Pons (tissue), 1 donor: ENCODE measurements around the gene CLIP3.
A peak's percentile ranks its signal among the peaks of the same experiment; 100 is the strongest.
"Not testable (repeated sequence)": the region's sequence is repeated elsewhere in the genome, so short reads cannot be mapped to it uniquely, and the experiment has no call there.

Experiments
- DNase-seq: peaks from one replicate; pipeline ENCODE4 v3.0.0-alpha.2; 2016; ENCODE audit warnings: low spot score

The CLIP3 gene, protein sequence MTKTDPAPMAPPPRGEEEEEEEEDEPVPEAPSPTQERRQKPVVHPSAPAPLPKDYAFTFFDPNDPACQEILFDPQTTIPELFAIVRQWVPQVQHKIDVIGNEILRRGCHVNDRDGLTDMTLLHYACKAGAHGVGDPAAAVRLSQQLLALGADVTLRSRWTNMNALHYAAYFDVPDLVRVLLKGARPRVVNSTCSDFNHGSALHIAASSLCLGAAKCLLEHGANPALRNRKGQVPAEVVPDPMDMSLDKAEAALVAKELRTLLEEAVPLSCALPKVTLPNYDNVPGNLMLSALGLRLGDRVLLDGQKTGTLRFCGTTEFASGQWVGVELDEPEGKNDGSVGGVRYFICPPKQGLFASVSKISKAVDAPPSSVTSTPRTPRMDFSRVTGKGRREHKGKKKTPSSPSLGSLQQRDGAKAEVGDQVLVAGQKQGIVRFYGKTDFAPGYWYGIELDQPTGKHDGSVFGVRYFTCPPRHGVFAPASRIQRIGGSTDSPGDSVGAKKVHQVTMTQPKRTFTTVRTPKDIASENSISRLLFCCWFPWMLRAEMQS

DNA sequence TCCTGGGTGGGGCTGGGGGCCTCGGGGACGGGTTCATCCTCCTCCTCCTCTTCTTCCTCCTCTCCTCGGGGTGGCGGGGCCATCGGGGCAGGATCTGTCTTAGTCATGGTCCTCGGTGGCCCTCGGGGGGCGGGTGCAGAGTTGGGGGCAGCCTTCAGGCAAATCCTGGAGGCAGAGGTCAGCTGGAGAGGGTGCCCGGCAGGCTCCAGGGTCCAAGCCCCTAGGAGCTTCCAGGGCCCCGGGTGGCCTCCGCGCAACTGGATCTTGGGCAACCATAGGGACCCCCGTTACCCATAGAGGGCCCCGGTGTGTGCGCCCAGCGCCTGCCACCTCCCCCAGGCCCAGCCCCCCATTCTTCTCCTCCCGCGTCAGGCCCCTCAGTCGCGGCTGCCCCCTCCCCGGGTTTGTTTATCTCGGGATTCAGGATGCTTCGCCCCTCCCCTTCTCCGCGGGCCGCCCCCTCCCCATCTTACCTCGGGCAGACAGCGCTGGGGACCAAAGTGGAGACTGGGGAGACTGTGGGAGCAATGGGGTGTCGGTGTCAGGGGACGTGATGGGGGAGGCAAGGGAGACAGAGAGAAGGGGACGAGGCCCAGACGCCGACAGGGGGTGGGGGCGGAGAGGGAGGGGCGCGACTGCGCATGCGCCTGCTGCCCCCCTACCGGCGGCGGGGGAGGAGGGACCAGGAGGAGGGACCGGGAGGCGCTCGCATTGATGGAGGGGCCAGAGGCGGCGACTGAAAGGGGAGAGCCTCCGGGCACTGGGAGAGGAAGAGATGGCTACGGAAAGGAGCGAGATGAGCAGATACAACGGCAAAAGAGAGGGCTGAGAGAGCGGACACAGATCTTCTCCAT is at the start of gene CLIP3:
TSS of gene CLIP3 (minus strand) at position 623 of the 854 bp plus-strand sequence. CDS start at position 107, 516 bp downstream.
- DNase-seq = peak; percentile 71

DNA sequence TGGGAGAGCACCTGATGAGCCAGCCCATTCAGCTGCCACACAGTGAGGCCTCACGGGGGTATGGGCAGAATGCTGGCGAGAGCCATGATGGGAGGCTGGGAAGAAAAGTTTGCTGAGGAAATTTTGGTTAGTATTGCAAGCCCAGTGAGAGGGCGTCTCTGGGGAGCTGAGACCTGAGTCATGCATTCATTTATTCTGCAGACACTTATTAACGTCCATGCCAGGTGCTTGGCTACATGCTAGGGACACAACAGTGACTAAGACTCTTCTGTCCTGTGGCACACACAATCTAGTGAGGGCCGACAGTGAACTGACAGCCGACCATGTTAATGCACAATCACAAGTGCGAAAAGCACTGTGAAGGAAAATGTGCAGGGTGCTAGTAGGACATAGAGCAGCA is 49.2 kb upstream of the CLIP3 start:
- no peak for DNase-seq

DNA sequence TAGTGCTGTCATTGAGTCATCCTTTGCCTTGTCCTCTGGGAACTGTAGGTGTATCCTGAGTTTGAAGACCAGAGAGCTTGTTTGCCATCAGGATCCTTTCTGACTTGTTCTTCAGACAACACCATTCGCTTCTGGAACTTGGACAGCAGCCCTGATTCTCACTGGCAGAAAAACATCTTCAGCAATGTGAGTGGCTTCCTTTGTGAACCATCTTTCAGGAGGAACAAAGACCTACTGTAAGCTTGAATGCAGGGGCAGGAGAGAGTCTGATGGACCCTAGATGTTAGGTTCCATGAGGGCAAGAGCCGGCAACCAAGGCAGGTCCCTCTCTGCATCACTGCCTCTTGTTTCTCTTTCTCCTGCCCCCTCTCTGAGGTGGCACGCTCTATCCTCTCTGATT is 48.7 kb upstream of the CLIP3 start:
- peak; percentile 97 for DNase-seq

DNA sequence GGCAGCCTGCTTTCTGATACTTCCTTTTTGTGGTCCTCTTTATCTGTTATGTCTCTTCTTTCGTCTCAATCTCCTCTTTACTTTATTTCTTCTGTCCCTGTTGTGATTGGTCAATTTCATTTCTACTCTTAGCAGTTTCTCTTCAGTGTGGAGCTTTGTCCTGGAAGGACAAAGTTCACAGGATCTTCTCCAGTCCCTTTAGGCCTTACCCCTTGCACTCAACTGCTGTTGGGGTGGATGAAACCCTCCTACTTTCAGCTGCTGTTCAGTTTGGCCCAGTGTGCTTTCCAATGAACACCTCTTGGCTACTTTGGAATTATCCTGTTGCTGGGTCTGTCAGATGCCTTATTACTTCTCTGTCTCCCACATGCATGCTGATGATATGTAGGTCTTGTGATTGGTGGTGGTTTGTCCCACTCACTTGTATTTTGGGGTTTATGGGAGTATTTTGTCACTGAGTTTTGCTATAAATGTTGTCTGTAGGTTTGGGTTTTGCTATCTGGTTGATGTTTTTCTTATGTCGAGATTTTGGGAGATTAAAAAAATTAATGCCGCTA is 46.8 kb upstream of the CLIP3 start:
- DNase-seq = no peak

DNA sequence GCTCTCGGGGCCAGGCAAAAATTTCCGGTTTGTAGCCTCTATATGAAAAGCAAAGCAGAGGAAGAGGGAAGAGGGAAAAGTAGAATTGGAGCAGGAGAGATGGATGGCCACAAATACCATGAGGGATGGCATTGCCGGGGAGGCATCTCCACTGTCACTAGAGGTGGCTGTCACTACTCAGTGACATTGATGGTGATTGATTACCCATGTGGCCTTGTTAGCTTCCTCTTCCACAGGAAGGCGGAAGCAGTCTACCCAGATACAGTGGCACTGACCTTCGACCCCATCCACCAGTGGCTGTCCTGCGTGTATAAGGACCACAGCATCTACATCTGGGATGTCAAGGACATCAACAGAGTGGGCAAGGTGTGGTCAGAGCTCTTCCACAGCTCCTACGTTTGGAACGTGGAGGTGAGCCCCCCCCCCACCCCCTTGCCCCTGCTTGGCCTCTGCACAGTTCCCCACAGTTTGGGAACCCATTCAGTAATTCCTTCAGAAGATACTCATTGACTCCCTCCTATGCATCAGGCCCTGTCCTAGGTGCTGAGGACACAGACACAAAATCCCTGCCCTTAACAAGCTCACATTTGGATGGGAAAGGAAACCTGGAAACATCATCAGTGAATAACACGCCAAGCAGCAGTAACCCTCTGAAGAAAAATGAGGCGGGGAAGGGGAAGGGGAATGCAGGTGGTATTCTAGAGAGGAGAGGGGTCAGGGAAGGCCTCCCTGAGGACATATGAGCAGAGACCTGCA is 40.6 kb upstream of the CLIP3 start:
- DNase-seq = no peak

DNA sequence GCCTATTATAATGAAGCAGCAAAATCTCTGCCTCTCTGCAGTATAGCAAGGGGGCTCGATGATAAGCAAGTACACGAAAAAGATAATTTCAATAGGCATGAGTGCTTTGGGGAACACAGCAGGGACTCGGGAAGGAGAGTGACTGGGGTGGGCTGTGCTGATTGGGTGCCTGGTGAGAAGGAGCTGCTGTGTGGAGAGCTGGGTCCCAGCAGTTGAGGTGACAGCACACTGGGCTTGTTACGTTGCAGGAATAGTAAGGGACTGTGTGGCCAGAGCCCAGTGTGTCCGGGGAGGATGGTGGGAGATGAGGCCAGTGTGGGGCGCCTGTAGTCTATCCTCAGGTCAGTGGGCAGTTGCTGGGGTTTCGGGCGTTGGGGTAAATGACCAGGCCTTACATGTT is 39.4 kb upstream of the CLIP3 start:
- no peak for DNase-seq

DNA sequence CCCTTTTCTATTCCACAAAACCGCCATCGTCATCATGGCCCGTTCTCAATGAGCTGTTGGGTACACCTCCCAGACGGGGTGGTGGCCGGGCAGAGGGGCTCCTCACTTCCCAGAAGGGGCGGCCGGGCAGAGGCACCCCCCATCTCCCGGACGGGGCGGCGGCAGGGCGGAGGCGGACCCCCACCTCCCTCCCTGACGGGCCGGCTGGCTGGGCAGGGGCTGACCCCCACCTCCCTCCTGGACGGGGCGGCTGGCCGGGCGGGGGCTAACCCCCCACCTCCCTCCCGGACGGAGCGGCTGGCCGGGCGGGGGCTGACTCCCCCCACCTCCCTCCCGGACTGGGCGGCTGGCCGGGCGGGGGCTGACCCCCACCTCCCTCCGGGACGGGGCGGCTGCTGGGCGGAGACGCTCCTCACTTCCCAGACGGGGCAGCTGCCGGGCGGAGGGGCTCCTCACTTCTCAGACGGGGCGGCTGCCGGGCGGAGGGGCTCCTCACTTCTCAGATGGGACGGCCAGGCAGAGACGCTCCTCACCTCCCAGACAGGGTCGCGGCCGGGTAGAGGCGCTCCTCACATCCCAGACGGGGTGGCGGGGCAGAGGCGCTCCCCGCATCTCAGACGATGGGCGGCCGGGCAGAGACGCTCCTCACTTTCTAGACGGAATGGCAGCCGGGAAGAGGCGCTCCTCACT is 36.3 kb upstream of the CLIP3 start:
- DNase-seq = not testable (repeated sequence)

DNA sequence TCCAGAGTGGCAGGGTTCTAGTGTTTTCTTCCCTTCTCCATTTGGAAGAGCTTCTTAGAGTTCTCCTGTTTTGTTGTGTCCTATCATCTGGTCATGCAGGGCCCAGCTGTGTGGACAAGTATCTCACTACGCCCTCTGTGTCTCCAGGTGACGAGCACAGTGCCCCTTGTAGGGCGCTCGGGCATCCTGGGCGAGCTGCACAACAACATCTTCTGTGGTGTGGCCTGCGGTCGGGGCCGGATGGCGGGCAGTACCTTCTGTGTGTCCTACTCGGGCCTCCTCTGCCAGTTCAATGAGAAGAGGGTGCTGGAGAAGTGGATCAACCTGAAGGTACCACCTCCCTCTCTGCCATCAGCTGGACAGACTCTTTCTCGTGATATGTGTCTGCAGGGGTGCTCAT is 35.0 kb upstream of the CLIP3 start:
- DNase-seq = no peak

DNA sequence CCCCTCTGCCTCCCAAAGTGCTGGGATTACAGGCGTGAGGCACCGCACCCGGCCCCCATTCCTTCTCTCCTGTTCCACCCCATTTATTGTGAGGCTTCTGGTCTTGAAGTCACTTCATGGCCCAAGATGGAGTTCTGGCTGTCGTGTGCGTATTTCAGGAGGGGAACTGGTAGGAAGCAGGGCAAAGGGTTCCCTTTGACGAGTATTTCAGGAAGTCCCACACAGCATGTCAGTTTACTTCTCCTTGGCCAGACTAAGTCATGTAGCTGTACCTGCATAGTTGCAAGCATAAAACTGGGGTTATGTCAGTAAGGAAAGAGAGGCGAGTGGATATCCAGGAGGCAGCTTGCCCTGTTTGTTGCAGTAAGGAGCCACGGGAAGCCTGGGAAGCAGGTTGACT is 32.2 kb upstream of the CLIP3 start:
- no peak for DNase-seq

DNA sequence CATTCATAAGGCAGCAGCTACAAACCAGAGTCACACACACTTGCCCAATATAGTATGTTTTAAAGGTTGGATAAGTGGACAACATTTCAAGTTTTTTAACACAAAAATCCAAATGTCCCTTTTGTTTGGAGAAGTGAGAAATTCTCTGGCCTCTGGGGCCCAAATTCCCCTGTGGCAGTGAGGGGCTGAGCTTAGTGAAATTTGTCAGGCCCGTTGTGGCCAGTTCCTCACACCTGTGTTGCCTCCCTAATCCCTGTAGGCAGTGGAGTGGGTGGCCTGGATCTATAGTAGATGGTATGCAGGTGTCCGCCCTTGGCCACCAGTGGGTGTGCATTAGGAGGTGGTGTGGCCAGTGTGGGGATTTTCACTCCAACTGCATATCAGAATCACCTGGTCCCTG is 28.7 kb upstream of the CLIP3 start:
- DNase-seq = no peak

DNA sequence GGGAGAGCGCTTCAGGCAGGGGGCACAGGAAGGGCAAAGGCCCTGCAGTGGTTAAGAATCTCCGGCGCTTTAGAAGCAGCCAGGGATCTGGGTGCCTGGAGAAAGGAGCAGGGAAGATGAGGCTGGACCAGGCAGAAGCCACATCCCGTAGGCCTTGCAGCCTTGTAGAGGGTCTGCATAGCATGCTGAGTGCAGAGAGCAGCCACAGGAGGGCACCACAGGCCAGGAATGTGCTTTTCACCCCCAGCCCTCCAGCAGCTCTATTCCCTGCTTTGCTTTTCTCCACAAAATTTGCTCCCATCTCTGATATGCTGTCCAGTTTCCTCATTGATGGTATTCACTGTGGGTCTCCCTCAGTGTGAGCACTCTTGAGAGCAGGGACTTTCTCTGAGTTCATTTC is 27.8 kb upstream of the CLIP3 start:
- peak; percentile 82 for DNase-seq

DNA sequence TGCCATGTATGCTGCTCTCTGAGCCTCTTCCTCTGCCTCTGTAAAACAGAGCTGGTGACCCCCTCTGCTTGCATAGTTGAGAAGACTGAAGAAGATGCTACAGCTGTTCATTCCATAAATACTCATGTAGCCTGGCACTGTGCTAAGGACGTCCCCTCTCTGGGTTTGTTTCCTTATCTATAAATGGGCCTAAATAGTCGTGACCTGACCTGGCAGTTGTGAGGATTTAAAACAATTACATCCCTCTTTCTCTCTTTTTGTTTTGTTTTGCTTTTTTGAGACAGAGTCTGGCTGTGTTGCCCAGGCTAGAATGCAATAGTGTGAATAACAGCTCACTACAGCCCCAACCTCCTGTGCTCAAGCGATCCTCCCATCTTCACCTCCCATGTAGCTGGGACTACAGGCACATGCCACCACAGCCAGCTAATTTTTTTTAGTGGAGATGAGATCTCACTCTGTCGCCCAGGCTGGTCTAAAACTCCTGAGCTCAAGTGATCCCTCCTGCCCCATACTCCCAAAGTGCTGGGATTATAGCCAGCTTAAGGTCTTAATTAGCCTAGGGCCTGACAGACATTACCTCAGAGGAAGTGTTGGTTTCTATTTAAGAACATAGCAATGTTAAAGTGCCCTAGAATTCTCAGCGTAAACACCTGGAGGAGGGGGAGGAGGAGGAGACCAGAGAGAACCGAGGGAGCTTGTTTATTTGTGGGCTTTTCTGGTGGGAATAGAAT is 26.7 kb upstream of the CLIP3 start:
- DNase-seq = no peak

DNA sequence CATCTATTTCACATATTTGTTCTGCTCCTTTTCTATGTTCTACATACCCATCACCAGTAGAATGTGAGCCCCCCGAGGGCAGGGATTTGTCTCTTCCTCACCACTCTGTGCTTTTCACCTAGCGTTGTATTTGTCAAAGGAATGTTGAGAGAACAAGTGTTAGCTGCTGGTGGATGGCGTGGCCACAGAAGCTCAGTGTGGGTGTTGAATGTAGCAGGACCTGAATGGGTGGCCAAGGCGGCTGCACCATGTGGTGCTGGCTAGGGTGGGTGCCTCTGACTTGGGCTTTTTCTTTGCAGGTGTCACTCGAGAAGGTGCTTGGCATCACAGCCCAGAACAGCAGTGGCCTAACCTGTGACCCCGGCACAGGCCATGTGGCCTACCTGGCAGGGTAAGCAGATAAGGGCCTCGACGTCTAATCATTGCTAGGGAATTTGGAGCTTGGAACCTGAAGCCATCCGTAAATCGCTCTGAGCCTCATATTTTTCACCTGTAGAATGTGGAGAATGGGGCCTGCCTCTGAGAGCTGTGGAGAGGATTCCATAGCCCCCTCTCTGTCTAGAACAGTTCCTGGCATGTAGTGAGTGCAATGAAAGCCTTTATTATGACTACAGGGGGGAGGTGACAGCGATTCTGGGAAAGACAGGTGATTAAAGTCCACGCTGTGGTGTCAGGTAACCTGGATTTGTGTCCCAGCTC is 26.0 kb upstream of the CLIP3 start:
- no peak for DNase-seq

DNA sequence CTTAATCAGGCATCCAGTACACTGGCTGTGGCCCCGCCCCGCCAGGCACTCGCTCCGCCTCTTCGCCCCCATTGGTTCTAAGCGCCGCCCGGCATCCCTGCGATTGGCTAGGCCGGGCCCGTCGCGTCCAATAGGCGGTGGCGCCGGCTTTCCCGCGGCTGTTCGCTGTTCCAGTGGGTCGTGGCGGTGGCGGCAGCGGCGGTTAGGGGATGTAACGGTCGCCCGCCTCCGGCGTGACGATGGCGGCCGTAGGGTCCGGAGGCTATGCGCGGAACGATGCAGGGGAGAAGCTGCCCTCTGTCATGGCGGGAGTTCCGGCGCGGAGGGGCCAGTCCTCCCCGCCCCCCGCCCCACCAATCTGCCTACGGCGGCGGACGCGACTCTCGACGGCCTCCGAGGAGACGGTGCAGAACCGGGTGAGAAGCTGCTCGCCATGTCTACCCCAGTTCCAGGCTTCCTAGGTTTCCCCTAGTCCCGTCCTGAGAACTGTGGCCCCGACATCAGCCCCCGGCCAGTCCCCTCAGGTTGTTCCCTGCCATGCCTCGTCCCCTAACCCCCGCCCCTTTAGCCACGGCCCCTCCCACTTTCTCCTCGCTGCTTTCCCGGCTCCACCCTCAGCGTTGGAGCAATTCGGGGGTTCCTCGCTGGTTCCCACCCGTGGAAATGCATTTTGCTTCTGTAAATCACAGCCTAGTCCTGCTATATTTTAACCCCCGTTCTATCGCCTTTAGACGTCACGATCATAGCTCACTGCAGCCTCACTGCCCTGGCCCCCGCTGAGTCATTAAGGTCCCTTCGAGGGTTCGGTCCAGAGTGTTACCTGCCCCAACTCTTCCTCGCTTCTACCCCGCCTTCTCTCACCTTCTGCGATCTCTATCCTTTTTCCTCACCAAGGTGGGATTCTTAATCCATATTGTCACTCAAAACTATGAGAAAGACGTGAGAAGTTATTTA is 22.3 kb upstream of the CLIP3 start, which contains the start of gene WDR62:
TSS of gene WDR62 (plus strand) at position 165 of the 954 bp plus-strand sequence. CDS start at position 240, 75 bp downstream.
- no peak for DNase-seq

DNA sequence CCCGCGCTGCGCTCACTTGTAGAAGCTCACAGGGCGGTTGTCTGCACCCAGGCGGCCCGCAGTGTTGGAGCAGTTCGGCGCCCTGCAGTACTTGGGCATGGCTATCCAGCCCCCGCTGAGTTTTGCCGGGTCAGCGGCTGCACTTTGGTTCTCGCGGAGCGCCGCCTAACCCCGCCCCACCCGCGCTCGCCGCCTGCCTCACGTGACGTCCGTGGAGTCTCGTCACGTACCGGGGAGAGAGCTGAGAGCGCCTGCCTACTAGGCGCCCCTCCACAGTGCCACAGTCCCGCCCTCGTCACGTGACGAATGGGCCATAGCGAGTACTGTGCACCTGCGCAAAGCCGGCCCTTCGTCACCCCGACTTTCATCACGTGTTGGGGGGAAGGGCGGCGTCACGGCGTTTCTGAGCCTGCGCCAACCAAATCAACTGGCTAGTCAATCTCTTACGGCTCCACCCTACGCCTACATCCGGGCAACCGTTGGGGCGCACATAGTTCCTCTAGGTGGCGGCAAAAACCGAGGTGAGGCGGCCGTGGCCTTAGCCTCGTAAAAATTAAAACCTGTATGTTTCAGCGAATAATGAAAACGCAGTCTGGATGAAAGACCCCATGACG is 21.6 kb upstream of the CLIP3 start, which contains the start of gene THAP8:
TSS of gene THAP8 (minus strand) at position 167 of the 614 bp plus-strand sequence. CDS start at position 99, 68 bp downstream.
- DNase-seq = peak; percentile 99

DNA sequence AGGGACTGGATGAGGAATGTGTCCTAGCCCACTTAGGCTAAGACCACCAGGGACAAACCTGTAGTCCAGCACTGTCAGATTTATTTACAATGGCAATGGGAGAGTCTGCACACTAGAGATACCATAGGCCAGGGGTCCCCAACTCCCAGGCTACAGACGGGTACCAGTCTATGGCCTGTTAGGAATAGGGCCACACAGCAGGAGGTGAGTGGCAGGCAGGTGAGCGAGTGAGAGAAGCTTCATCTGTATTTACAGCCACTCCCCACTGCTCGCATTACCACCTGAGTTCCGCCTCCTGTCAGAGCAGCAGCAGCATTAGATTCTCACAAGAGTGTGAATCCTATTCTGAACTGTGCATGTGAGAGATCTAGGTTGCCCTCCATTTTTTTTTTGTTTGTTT is 19.0 kb upstream of the CLIP3 start:
- no peak for DNase-seq

DNA sequence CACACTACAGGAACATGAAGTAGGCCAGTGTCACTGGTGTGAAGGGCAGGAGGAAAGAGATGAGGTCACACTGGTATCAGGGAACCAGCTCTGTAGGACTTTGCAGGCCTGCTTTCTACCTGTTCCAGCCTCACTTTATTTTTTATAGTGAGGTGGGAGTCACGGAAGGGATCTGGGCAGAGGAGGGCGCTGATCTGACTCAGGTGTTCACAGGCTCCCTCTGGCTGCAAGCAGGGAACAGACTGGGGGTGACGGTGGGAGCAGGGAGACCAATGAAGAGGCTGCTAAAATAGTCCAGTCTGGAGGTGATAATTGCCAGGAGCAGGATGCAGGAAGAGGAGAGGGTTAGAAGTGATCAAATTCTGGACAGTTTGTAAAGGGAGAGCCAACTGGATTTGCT is 18.6 kb upstream of the CLIP3 start:
- no peak for DNase-seq
